H1 (cell line): ENCODE measurements around the gene DNAAF5.

Experiments
- CHD1 ChIP-seq: IDR thresholded peaks from 2 replicates; pipeline ENCODE4 v1.6.1; 2012; ENCODE audit warnings: low read depth, low read length, improper control_type of control experiment
- EP300 ChIP-seq, 2 experiments: IDR thresholded peaks; 1 replicate in 1 of 2; 2 replicates in 1 of 2; pipeline ENCODE4 v1.6.1; 2011 to 2012; ENCODE audit warnings: low read depth in 2 of 2, low read length in 2 of 2, mild to moderate bottlenecking in 2 of 2, borderline replicate concordance in 1 of 2, inconsistent platforms in 1 of 2, moderate library complexity in 1 of 2
- EZH2 ChIP-seq: fragments of 200-600 bp; sonication (generic); IDR thresholded peaks from 2 replicates; pipeline ENCODE4 v1.7.1; 2012; ENCODE audit warnings: low read depth, mild to moderate bottlenecking, moderate library complexity, low read length, inconsistent platforms; ENCODE audit not compliant: severe bottlenecking
- JUND ChIP-seq: IDR thresholded peaks from 2 replicates; pipeline ENCODE4 v1.6.1; 2011; ENCODE audit warnings: mild to moderate bottlenecking, improper control_type of control experiment, low read length
- MAFK ChIP-seq: IDR thresholded peaks from 2 replicates; pipeline ENCODE4 v1.6.1; 2012; ENCODE audit warnings: low read depth, mild to moderate bottlenecking, improper control_type of control experiment, low read length
- NANOG ChIP-seq: IDR thresholded peaks from 2 replicates; pipeline ENCODE4 v1.6.1; 2011; ENCODE audit warnings: low read length, low read depth, mild to moderate bottlenecking, inconsistent platforms; ENCODE audit not compliant: insufficient read depth, poor library complexity, severe bottlenecking
- PHF8 ChIP-seq: fragments of 200-600 bp; sonication (generic); conservative IDR thresholded peaks from 2 replicates; pipeline ENCODE4 v1.7.1; 2012; ENCODE audit warnings: low read depth, mild to moderate bottlenecking, inconsistent platforms, low read length, moderate library complexity
- RNF2 ChIP-seq: fragments of 200-900, 300-1000 bp; sonication (generic); IDR thresholded peaks from 2 replicates; pipeline ENCODE4 v1.7.1; 2016; ENCODE audit warnings: borderline replicate concordance, low read depth, mild to moderate bottlenecking, antibody characterized with exemption, low read length; ENCODE audit not compliant: poor library complexity, severe bottlenecking; ENCODE audit errors: missing control alignments
- SIN3A ChIP-seq, 2 experiments: IDR thresholded peaks in 1 of 2; conservative IDR thresholded peaks in 1 of 2; 2 replicates each; pipeline ENCODE4 v1.6.1; 2011 to 2012; ENCODE audit warnings: low read length in 2 of 2, improper control_type of control experiment in 1 of 2, low read depth in 1 of 2, mild to moderate bottlenecking in 1 of 2
- SUZ12 ChIP-seq: fragments of 200-600 bp; sonication (generic); IDR thresholded peaks from 2 replicates; pipeline ENCODE4 v1.6.1; 2012; ENCODE audit warnings: mild to moderate bottlenecking, inconsistent platforms, low read length, moderate library complexity, mixed read lengths
- TF ChIP-seq, protein P1 (sequence below), 3 experiments: IDR thresholded peaks; 1 replicate in 2 of 3; 2 replicates in 1 of 3; pipeline versions ENCODE4 v1.5.1 to v1.6.1; 2011; ENCODE audit warnings: low read length in 3 of 3, mild to moderate bottlenecking in 3 of 3, inconsistent platforms in 2 of 3, low read depth in 1 of 3, moderate library complexity in 1 of 3; ENCODE audit not compliant: insufficient read depth in 1 of 3; ENCODE audit errors: control extremely low read depth in 1 of 3

GRCh38 chr7:770741-771166 is 44.3 kb downstream of the DNAAF5 start:
- TF ChIP-seq, protein P1, sequence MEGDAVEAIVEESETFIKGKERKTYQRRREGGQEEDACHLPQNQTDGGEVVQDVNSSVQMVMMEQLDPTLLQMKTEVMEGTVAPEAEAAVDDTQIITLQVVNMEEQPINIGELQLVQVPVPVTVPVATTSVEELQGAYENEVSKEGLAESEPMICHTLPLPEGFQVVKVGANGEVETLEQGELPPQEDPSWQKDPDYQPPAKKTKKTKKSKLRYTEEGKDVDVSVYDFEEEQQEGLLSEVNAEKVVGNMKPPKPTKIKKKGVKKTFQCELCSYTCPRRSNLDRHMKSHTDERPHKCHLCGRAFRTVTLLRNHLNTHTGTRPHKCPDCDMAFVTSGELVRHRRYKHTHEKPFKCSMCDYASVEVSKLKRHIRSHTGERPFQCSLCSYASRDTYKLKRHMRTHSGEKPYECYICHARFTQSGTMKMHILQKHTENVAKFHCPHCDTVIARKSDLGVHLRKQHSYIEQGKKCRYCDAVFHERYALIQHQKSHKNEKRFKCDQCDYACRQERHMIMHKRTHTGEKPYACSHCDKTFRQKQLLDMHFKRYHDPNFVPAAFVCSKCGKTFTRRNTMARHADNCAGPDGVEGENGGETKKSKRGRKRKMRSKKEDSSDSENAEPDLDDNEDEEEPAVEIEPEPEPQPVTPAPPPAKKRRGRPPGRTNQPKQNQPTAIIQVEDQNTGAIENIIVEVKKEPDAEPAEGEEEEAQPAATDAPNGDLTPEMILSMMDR (IDR thresholded peaks at IDR 0.05; ENCODE audit: control extremely low read depth in 1 of 3, insufficient read depth in 1 of 3, low read depth in 1 of 3, low read length in 3 of 3): no peak
- no peak for TF ChIP-seq JUND
- no peak for TF ChIP-seq SUZ12
- no peak for TF ChIP-seq EP300 (IDR thresholded peaks at IDR 0.05; ENCODE audit: borderline replicate concordance in 1 of 2, low read depth in 2 of 2, low read length in 2 of 2)
- no peak for TF ChIP-seq CHD1
- no peak for TF ChIP-seq PHF8
- TF ChIP-seq RNF2: no peak
- TF ChIP-seq MAFK: no peak
- TF ChIP-seq NANOG: no peak
- no peak for TF ChIP-seq SIN3A (conservative IDR thresholded peaks at IDR 0.05 in 1 of 2, IDR thresholded peaks at IDR 0.05 in 1 of 2; ENCODE audit: low read depth in 1 of 2, low read length in 2 of 2)
- no peak for TF ChIP-seq EZH2
